Activated B cell treated with CpG ODN at 0.5 μM for 24 hours (primary cell): ENCODE data around the gene CUEDC1. TPM values are rescaled to one million over a fixed set of nuclear protein-coding genes. Genes with fewer than 3 reads are reported as not detected.

Experiments
- ATAC-seq: fragments of 200-7000 bp; cut with Tn5 transposase; one replicate; pipeline ENCODE4 v1.10.0; 2021; ENCODE audit warnings: low read depth, mild to moderate bottlenecking, moderate library complexity
- CTCF ChIA-PET: fragments of 350-600 bp; sonication (Branson Sonifier 250); formaldehyde crosslinking; loops from one replicate; lab custom pipeline; 2021; ENCODE audit warnings: antibody characterized with exemption; lab: Charles Lee
- POLR2A ChIA-PET: fragments of 350-600 bp; sonication (Branson Sonifier 250); formaldehyde crosslinking; loops from one replicate; lab custom pipeline; 2021; ENCODE audit warnings: antibody characterized with exemption; lab: Charles Lee
- DNase-seq: peaks from one replicate; pipeline ENCODE4 v3.0.0; 2022
- H3K27ac Mint-ChIP-seq: one replicate; pipeline ENCODE4 v1.8.0; 2020; ENCODE audit warnings: mixed read lengths
- H3K27me3 Mint-ChIP-seq: one replicate; pipeline ENCODE4 v1.8.0; 2021; ENCODE audit warnings: mixed read lengths
- H3K36me3 Mint-ChIP-seq: one replicate; pipeline ENCODE4 v1.8.0; 2021; ENCODE audit warnings: low read depth, mixed read lengths
- H3K4me1 Mint-ChIP-seq: one replicate; pipeline ENCODE4 v1.8.0; 2021; ENCODE audit warnings: mixed read lengths
- H3K4me3 Mint-ChIP-seq: one replicate; pipeline ENCODE4 v1.8.0; 2020; ENCODE audit warnings: mild to moderate bottlenecking, mixed read lengths
- H3K9me3 Mint-ChIP-seq: one replicate; pipeline ENCODE4 v1.8.0; 2020; ENCODE audit warnings: mixed read lengths
- intact Hi-C: fragments of 100-400 bp; cut with micrococcal nuclease; formaldehyde crosslinking; loops from one replicate; pipeline ENCODE4 v1.15.1; 2024
- total RNA-seq: library from RNA; stranded (reverse); gene quantifications from 2 replicates; pipeline ENCODE4 v1.2.3, GENCODE V29; 2022
- TF ChIP-seq, protein P1 (sequence below): fragments of 200-600 bp; IDR thresholded peaks from one replicate; pipeline ENCODE4 v1.8.0; 2022; ENCODE audit warnings: antibody characterized with exemption, mild to moderate bottlenecking

CUEDC1 gene
- total RNA-seq, 1 donor from 2014 or later = not detected

DNA sequence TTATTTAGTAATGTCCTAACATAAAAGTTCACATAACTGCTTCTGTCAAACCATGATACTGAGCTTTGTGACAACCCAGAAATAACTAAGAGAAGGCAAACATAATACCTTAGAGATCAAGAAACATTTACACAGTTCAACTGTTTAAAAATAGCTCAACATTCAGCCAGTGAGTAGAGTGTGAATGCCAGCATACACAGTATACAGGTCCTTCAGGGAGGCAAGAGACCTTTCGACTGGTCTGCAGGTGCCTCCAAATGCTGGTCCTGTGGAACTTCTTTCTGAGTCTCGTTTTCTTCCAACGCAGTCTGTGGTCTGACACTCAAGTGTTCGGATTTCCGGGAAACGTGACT is 115.7 kb downstream of the CUEDC1 start:
- Mint-ChIP-seq H3K4me3 (no peak overlapping the region), H3K36me3 (peaks cover 49% of the 10 kb centered on the region), H3K27me3 (no peaks in the 10 kb centered on the region), H3K9me3 (no peaks in the 10 kb centered on the region), H3K27ac (no peak overlapping the region), H3K4me1 (no peaks in the 10 kb centered on the region)
- intact Hi-C loops = no loop called here
- ATAC-seq (no peak), DNase-seq (no peak)
- TF ChIP-seq, protein P1, sequence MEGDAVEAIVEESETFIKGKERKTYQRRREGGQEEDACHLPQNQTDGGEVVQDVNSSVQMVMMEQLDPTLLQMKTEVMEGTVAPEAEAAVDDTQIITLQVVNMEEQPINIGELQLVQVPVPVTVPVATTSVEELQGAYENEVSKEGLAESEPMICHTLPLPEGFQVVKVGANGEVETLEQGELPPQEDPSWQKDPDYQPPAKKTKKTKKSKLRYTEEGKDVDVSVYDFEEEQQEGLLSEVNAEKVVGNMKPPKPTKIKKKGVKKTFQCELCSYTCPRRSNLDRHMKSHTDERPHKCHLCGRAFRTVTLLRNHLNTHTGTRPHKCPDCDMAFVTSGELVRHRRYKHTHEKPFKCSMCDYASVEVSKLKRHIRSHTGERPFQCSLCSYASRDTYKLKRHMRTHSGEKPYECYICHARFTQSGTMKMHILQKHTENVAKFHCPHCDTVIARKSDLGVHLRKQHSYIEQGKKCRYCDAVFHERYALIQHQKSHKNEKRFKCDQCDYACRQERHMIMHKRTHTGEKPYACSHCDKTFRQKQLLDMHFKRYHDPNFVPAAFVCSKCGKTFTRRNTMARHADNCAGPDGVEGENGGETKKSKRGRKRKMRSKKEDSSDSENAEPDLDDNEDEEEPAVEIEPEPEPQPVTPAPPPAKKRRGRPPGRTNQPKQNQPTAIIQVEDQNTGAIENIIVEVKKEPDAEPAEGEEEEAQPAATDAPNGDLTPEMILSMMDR = no peak
- CTCF ChIA-PET = no interaction called here
- POLR2A ChIA-PET = no interaction called here

DNA sequence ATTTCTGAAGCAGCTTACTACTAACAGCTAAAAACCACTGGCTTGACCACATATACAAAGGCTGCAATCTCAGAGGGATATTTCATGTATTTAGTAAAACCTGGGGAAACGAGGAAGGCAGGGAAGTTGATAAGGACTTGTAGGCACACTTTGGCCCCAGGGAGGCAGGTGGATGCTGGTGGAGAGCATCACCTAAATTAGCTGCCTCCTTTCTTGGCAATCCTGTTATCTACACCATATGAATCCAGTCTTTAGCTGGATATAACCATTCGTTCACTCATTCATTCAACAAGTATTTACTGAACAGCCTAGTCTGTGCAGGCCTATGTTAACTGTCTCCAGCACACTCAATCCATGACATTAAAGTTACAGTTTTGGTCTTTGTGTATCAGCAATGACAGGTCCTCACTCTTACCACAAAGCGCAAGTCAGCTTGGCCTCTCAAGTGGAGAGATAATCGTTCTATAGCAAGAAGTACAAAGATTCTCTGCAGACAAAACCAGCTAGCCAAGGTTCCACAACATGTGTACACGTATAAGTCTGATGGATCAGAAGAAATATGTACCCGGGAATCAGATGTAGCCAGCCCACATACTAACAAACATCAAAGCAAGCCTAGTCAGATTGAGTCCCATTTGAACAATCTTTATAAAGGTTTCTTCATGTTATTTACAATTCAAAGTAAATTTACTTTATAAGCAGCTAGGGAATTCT is 116.2 kb downstream of the CUEDC1 start:
- intact Hi-C loops = no loop called here
- TF ChIP-seq, protein P1 = no peak
- DNase-seq (no peak), ATAC-seq (no peak)
- Mint-ChIP-seq H3K36me3 (peaks cover 49% of the 10 kb centered on the region), H3K4me1 (no peaks in the 10 kb centered on the region), H3K27ac (no peak overlapping the region), H3K4me3 (no peak overlapping the region), H3K9me3 (no peaks in the 10 kb centered on the region), H3K27me3 (no peaks in the 10 kb centered on the region)
- CTCF ChIA-PET = no interaction called here
- POLR2A ChIA-PET = no interaction called here

GRCh38 chr17:57838453-57838852 is 116.8 kb downstream of the CUEDC1 start:
- POLR2A ChIA-PET = no interaction called here
- H3K27me3 Mint-ChIP-seq = no peaks in the 10 kb centered on the region

GRCh38 chr17:57835333-57835900 is 119.8 kb downstream of the CUEDC1 start:
- CTCF ChIA-PET = interaction anchor here (1.0 to 2.6 kb wide), 3 partner anchors 52 to 706 kb away, joined by 3 to 18 read pairs (median 4); no protein-coding TSS in a partner anchor
- Mint-ChIP-seq H3K27me3 (no peaks in the 10 kb centered on the region), H3K27ac (no peak overlapping the region), H3K4me1 (no peaks in the 10 kb centered on the region), H3K36me3 (peaks cover 30% of the 10 kb centered on the region), H3K9me3 (no peaks in the 10 kb centered on the region), H3K4me3 (no peak overlapping the region)
- no peak for DNase-seq
- intact Hi-C loops = no loop called here
- POLR2A ChIA-PET = interaction anchor here (0.7 kb wide), 2 partner anchors 77 to 165 kb away, joined by 3 to 4 read pairs; no protein-coding TSS in a partner anchor
- TF ChIP-seq, protein P1 = no peak
- no peak for ATAC-seq

More at GRCh38 chr17:57838453-57838852, 116.8 kb downstream of the CUEDC1 start:
- Mint-ChIP-seq H3K27ac (no peak overlapping the region), H3K4me1 (no peaks in the 10 kb centered on the region), H3K9me3 (no peaks in the 10 kb centered on the region), H3K36me3 (peaks cover 47% of the 10 kb centered on the region), H3K4me3 (no peak overlapping the region)
- DNase-seq = no peak
- TF ChIP-seq, protein P1 = no peak
- intact Hi-C loops = no loop called here
- ATAC-seq = no peak
- CTCF ChIA-PET = no interaction called here

GRCh38 chr17:57834146-57834741 is 121.0 kb downstream of the CUEDC1 start:
- Mint-ChIP-seq H3K27ac (no peak overlapping the region), H3K4me3 (no peak overlapping the region), H3K36me3 (peaks cover 19% of the 10 kb centered on the region), H3K27me3 (no peaks in the 10 kb centered on the region), H3K9me3 (no peaks in the 10 kb centered on the region), H3K4me1 (no peaks in the 10 kb centered on the region)
- ATAC-seq = no peak
- intact Hi-C loops = loop anchor here (5.0 kb wide), 1 partner anchor 237 kb away; no protein-coding TSS in a partner anchor
- DNase-seq = no peak
- POLR2A ChIA-PET = no interaction called here
- CTCF ChIA-PET = interaction anchor here (0.5 to 2.6 kb wide), 14 partner anchors 9 to 1468 kb away, joined by 3 to 18 read pairs (median 4); no protein-coding TSS in a partner anchor
- TF ChIP-seq, protein P1 = no peak
